CD14-positive monocyte (primary cell): ENCODE results near the gene LFNG. TPM values are rescaled to one million over a fixed set of nuclear protein-coding genes. Genes with fewer than 3 reads are reported as not detected.

Experiments
- DNase-seq, 3 donors: peaks; one replicate each; pipeline ENCODE4 v3.0.0-alpha.2; 2011 to 2022
- H2AFZ ChIP-seq: 2 replicates; pipeline ENCODE4 v1.6.0; 2012; ENCODE audit warnings: mild to moderate bottlenecking, low read depth, low read length, inconsistent platforms; ENCODE audit not compliant: insufficient read depth, poor library complexity, severe bottlenecking
- H3K27ac ChIP-seq, 2 donors: 1 replicate in 1 of 2; 2 replicates in 1 of 2; pipeline ENCODE4 v1.5.1; 2012 to 2013; ENCODE audit warnings: low read length in 2 of 2, control low read depth in 1 of 2, inconsistent platforms in 1 of 2, low read depth in 1 of 2, mild to moderate bottlenecking in 1 of 2
- H3K27me3 ChIP-seq, 2 donors: one replicate each; pipeline versions ENCODE4 v1.6.0 to v1.6.1; 2011 to 2013; ENCODE audit warnings: low read length in 2 of 2; ENCODE audit not compliant: control insufficient read depth in 2 of 2, insufficient read depth in 2 of 2
- H3K36me3 ChIP-seq, 2 donors: replicated peaks in 1 of 2; 1 replicate in 1 of 2; 2 replicates in 1 of 2; pipeline versions ENCODE4 v1.5.1 to v1.6.1; 2012 to 2013; ENCODE audit warnings: low read length in 2 of 2, control low read depth in 1 of 2, inconsistent platforms in 1 of 2, mild to moderate bottlenecking in 1 of 2; ENCODE audit not compliant: insufficient read depth in 2 of 2, control insufficient read depth in 1 of 2
- H3K4me1 ChIP-seq, 2 donors: 1 replicate in 1 of 2; 2 replicates in 1 of 2; pipeline versions ENCODE4 v1.5.1 to v1.6.1; 2012 to 2013; ENCODE audit warnings: low read length in 2 of 2, control low read depth in 1 of 2, inconsistent platforms in 1 of 2, mild to moderate bottlenecking in 1 of 2, moderate library complexity in 1 of 2; ENCODE audit not compliant: insufficient read depth in 2 of 2, control insufficient read depth in 1 of 2
- H3K4me2 ChIP-seq: replicated peaks from 2 replicates; pipeline ENCODE3; 2012; ENCODE audit warnings: low read length, moderate library complexity, mild to moderate bottlenecking; ENCODE audit not compliant: poor library complexity, severe bottlenecking; ENCODE audit errors: extremely low read depth
- H3K4me3 ChIP-seq, 3 experiments: fragments of 200-600 bp in 1 of 3; sonication (generic) in 1 of 3; replicated peaks in 1 of 3; 1 replicate in 2 of 3; 2 replicates in 1 of 3; pipeline ENCODE4 v1.5.1; 2011 to 2013; ENCODE audit warnings: low read length in 3 of 3, mild to moderate bottlenecking in 3 of 3, control low read depth in 2 of 3, low read depth in 2 of 3, inconsistent platforms in 1 of 3, moderate library complexity in 1 of 3
- H3K79me2 ChIP-seq: 2 replicates; pipeline ENCODE4 v1.6.0; 2012; ENCODE audit warnings: mild to moderate bottlenecking, control low read depth, inconsistent platforms, low read length, moderate library complexity; ENCODE audit not compliant: insufficient read depth
- H3K9ac ChIP-seq: 2 replicates; pipeline ENCODE4 v1.6.0; 2017; ENCODE audit warnings: low read length, mild to moderate bottlenecking; ENCODE audit not compliant: insufficient read depth, poor library complexity, severe bottlenecking
- H3K9me3 ChIP-seq, 2 donors: replicated peaks in 1 of 2; 1 replicate in 1 of 2; 2 replicates in 1 of 2; pipeline versions ENCODE4 v1.5.1 to v1.6.1; 2012 to 2013; ENCODE audit warnings: low read length in 2 of 2, control low read depth in 1 of 2; ENCODE audit not compliant: control insufficient read depth in 1 of 2, insufficient read depth in 1 of 2
- H4K20me1 ChIP-seq: 2 replicates; pipeline ENCODE4 v1.6.0; 2012; ENCODE audit warnings: mild to moderate bottlenecking, low read length, control low read depth, moderate library complexity; ENCODE audit not compliant: insufficient read depth
- H3K27ac Mint-ChIP-seq, 7 donors: one replicate each; pipeline ENCODE4 v1.8.0; 2020; ENCODE audit warnings: mild to moderate bottlenecking in 7 of 7, mixed read lengths in 7 of 7, moderate library complexity in 6 of 7, inconsistent platforms in 2 of 7
- H3K27me3 Mint-ChIP-seq, 3 donors: one replicate each; pipeline ENCODE4 v1.8.0; 2021 to 2022; ENCODE audit warnings: low read depth in 3 of 3, mild to moderate bottlenecking in 3 of 3, mixed read lengths in 3 of 3, moderate library complexity in 3 of 3, inconsistent platforms in 1 of 3
- H3K36me3 Mint-ChIP-seq, 2 donors: one replicate each; pipeline ENCODE4 v1.8.0; 2020; ENCODE audit warnings: mixed read lengths in 2 of 2, inconsistent platforms in 1 of 2, mild to moderate bottlenecking in 1 of 2
- H3K4me1 Mint-ChIP-seq: one replicate; pipeline ENCODE4 v1.8.0; 2020; ENCODE audit warnings: mild to moderate bottlenecking, mixed read lengths
- H3K4me3 Mint-ChIP-seq, 2 donors: one replicate each; pipeline ENCODE4 v1.8.0; 2020; ENCODE audit warnings: mild to moderate bottlenecking in 2 of 2, mixed read lengths in 2 of 2, moderate library complexity in 1 of 2
- H3K9me3 Mint-ChIP-seq, 7 donors: one replicate each; pipeline ENCODE4 v1.8.0; 2020 to 2022; ENCODE audit warnings: mixed read lengths in 7 of 7, mild to moderate bottlenecking in 6 of 7, moderate library complexity in 6 of 7, inconsistent platforms in 2 of 7
- WGBS: methylation state at CpG from one replicate; pipeline ENCODE4 v1.1.5; 2013; ENCODE audit warnings: missing lambda C conversion rate; ENCODE audit not compliant: insufficient coverage; 5-methylcytosine and 5-hydroxymethylcytosine counted together
- intact Hi-C, 2 donors: fragments of 100-400 bp; cut with micrococcal nuclease; formaldehyde crosslinking; loops; one replicate each; pipeline versions ENCODE4 v1.15.0 to v1.15.1; 2023
- polyA plus RNA-seq, 3 donors: library from polyadenylated mRNA; depleted of rRNA in 1 of 3; unstranded in 2 of 3; stranded (reverse) in 1 of 3; fragments of 300-500 nt in 2 of 3; fragments of >200 nt in 1 of 3; fragmentation: Illumina TruSeq in 2 of 3; gene quantifications; 1 replicate in 2 of 3; 2 replicates in 1 of 3; pipeline ENCODE4 v1.2.3, GENCODE V29; 2012 to 2021
- TF ChIP-seq, protein P1 (sequence below): fragments of 200-600 bp; IDR thresholded peaks from one replicate; pipeline ENCODE4 v1.8.0; 2022; ENCODE audit warnings: antibody characterized with exemption, mild to moderate bottlenecking

LFNG gene
- polyA plus RNA-seq, 3 donors: 1.9 to 121 (median 2.2) TPM

DNA sequence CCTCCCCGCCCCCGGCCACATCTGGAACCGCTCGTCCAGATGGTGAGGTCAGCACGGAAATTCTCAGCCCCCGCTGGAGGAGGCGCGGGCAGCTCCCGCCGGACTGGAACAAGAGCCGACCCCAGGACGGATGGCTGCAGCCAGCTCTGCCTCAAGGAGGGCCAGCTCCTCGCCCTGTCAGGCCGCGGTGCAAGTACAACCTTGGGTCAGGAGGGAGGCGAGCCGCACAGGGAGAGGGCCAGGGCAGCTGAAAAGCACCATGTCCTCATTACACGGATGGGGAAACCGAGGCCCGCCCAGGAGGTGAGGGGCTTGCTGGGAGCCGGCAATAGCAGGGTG, 39.5 kb upstream of the LFNG start:
- H2AFZ ChIP-seq: no peak overlapping the region
- no peaks in the 10 kb centered on the region for H3K79me2 ChIP-seq
- peaks cover 11 to 15% of the 10 kb centered on the region in 2 donors for H3K9me3 ChIP-seq
- Mint-ChIP-seq H3K4me1 (peaks cover 16% of the 10 kb centered on the region), H3K4me3 (no peak overlapping the region), H3K36me3 (peaks cover 3 to 5% of the 10 kb centered on the region in 2 donors), H3K9me3 (peaks cover 11 to 17% (median 13%) of the 10 kb centered on the region in 7 donors), H3K27me3 (peaks cover 15 to 25% (median 16%) of the 10 kb centered on the region in 3 donors), H3K27ac (no peak overlapping the region)
- no peak overlapping the region for H3K4me3 ChIP-seq
- H3K4me2 ChIP-seq: no peak overlapping the region
- WGBS: 79% methylated on average over 19 of the region's 21 CpGs
- no peaks in the 10 kb centered on the region for H4K20me1 ChIP-seq
- no peak overlapping the region for H3K9ac ChIP-seq
- TF ChIP-seq, protein P1, sequence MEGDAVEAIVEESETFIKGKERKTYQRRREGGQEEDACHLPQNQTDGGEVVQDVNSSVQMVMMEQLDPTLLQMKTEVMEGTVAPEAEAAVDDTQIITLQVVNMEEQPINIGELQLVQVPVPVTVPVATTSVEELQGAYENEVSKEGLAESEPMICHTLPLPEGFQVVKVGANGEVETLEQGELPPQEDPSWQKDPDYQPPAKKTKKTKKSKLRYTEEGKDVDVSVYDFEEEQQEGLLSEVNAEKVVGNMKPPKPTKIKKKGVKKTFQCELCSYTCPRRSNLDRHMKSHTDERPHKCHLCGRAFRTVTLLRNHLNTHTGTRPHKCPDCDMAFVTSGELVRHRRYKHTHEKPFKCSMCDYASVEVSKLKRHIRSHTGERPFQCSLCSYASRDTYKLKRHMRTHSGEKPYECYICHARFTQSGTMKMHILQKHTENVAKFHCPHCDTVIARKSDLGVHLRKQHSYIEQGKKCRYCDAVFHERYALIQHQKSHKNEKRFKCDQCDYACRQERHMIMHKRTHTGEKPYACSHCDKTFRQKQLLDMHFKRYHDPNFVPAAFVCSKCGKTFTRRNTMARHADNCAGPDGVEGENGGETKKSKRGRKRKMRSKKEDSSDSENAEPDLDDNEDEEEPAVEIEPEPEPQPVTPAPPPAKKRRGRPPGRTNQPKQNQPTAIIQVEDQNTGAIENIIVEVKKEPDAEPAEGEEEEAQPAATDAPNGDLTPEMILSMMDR: no peak
- H3K27me3 ChIP-seq: peaks cover 0 to 4% of the 10 kb centered on the region in 2 donors
- H3K27ac ChIP-seq: no peak overlapping the region
- DNase-seq: no peak
- H3K36me3 ChIP-seq: no peaks in the 10 kb centered on the region
- intact Hi-C loops: no loop called here
- peaks cover 11 to 18% of the 10 kb centered on the region in 2 donors for H3K4me1 ChIP-seq

DNA sequence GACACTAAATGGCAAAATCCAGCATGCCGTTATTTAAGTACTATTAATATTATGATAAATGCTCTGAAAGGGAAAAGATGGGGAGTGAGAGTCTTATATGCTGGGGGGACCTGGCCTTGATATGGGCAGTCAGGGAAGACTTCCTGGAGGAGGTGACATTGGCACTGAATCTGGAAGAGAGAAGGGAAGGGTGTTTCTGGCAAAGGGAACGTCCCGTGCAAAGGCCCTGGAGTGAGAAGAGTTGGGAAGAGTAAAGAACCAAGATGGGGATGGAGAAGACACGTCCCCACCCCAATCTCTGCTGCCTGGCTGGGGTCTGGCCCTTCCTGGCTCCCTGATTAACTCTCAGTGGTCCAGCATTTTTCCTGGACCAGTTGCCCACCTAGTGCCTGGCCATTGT, 38.4 kb upstream of the LFNG start:
- Mint-ChIP-seq H3K27me3 (peaks cover 15 to 25% (median 16%) of the 10 kb centered on the region in 3 donors), H3K27ac (no peak overlapping the region), H3K36me3 (peaks cover 3 to 5% of the 10 kb centered on the region in 2 donors), H3K4me1 (peaks cover 16% of the 10 kb centered on the region), H3K4me3 (no peak overlapping the region), H3K9me3 (peaks cover 11 to 17% (median 13%) of the 10 kb centered on the region in 7 donors)
- 80% methylated on average over 1 of the region's 4 CpGs for WGBS
- Histone ChIP-seq H3K79me2 (no peaks in the 10 kb centered on the region), H3K36me3 (no peaks in the 10 kb centered on the region), H3K4me2 (no peak overlapping the region), H2AFZ (no peak overlapping the region), H3K27ac (no peak overlapping the region), H3K9ac (no peak overlapping the region), H3K4me1 (peaks cover 11 to 18% of the 10 kb centered on the region in 2 donors), H3K27me3 (peaks cover 0 to 4% of the 10 kb centered on the region in 2 donors), H4K20me1 (no peaks in the 10 kb centered on the region), H3K9me3 (peaks cover 11 to 15% of the 10 kb centered on the region in 2 donors), H3K4me3 (no peak overlapping the region)
- intact Hi-C loops: no loop called here
- DNase-seq: no peak
- TF ChIP-seq, protein P1: no peak
